Neural progenitor cell (in vitro differentiated cells): ENCODE data around the gene MAN1A1. TPM values are rescaled to one million over a fixed set of nuclear protein-coding genes. Genes with fewer than 3 reads are reported as not detected.

Experiments used
- DNase-seq: peaks from one replicate; pipeline ENCODE4 v3.0.0-alpha.2; 2016; ENCODE audit warnings: low spot score
- H2AFZ ChIP-seq: fragments of 200-600 bp; sonication (generic); replicated peaks from 2 replicates; pipeline ENCODE4 v1.6.1; 2016; ENCODE audit warnings: antibody characterized with exemption
- H3F3A ChIP-seq: fragments of 200-600 bp; sonication (generic); 2 replicates; pipeline ENCODE4 v1.6.1; 2016; ENCODE audit warnings: antibody characterized with exemption, low read depth
- H3K27ac ChIP-seq: fragments of 200-600 bp; sonication (generic); 2 replicates; pipeline ENCODE4 v1.5.1; 2016; ENCODE audit warnings: mild to moderate bottlenecking
- H3K27me3 ChIP-seq: fragments of 200-600 bp; sonication (generic); 2 replicates; pipeline ENCODE4 v1.6.1; 2016; ENCODE audit warnings: mild to moderate bottlenecking, moderate library complexity
- H3K36me3 ChIP-seq: fragments of 200-600 bp; sonication (generic); 2 replicates; pipeline ENCODE4 v1.5.1; 2016
- H3K4me1 ChIP-seq: fragments of 200-600 bp; sonication (generic); 2 replicates; pipeline ENCODE4 v1.6.1; 2016; ENCODE audit warnings: mixed run types
- H3K4me2 ChIP-seq: fragments of 200-600 bp; sonication (generic); 2 replicates; pipeline ENCODE4 v1.6.1; 2016
- H3K4me3 ChIP-seq: fragments of 200-600 bp; sonication (generic); 2 replicates; pipeline ENCODE4 v1.5.1; 2016
- H3K79me2 ChIP-seq: fragments of 200-600 bp; sonication (generic); 2 replicates; pipeline ENCODE4 v1.6.1; 2016; ENCODE audit warnings: low read depth
- H3K9ac ChIP-seq: fragments of 200-600 bp; sonication (generic); 2 replicates; pipeline ENCODE4 v1.6.1; 2016
- H3K9me3 ChIP-seq: fragments of 200-600 bp; sonication (generic); 2 replicates; pipeline ENCODE4 v1.5.1; 2016; ENCODE audit warnings: low read depth
- H4K20me1 ChIP-seq: fragments of 200-600 bp; sonication (generic); 2 replicates; pipeline ENCODE4 v1.6.1; 2016; ENCODE audit warnings: low read depth
- H3K27ac Mint-ChIP-seq: 3 replicates; pipeline ENCODE4 v1.8.0; 2021; ENCODE audit warnings: mixed read lengths
- H3K27me3 Mint-ChIP-seq: 2 replicates; pipeline ENCODE4 v1.8.0; 2022; ENCODE audit warnings: low read depth, mild to moderate bottlenecking, inconsistent platforms, moderate library complexity, mixed read lengths; ENCODE audit not compliant: insufficient read depth
- H3K36me3 Mint-ChIP-seq: 3 replicates; pipeline ENCODE4 v1.8.0; 2021; ENCODE audit warnings: mixed read lengths
- H3K4me1 Mint-ChIP-seq: 3 replicates; pipeline ENCODE4 v1.8.0; 2021; ENCODE audit warnings: mixed read lengths
- H3K4me3 Mint-ChIP-seq: 3 replicates; pipeline ENCODE4 v1.8.0; 2021; ENCODE audit warnings: mild to moderate bottlenecking, moderate library complexity, mixed read lengths
- H3K9me3 Mint-ChIP-seq: 3 replicates; pipeline ENCODE4 v1.8.0; 2020; ENCODE audit warnings: mixed read lengths
- CTCF ChIP-seq: fragments of 200-600 bp; sonication (generic); IDR thresholded peaks from 2 replicates; pipeline ENCODE4 v1.5.1; 2017; ENCODE audit warnings: antibody characterized with exemption, mild to moderate bottlenecking
- EZH2 ChIP-seq: fragments of 200-600 bp; sonication (generic); IDR thresholded peaks from 2 replicates; pipeline ENCODE4 v1.6.1; 2017; ENCODE audit warnings: antibody characterized with exemption, mild to moderate bottlenecking, moderate library complexity
- EZH2phosphoT487 ChIP-seq: fragments of 200-600 bp; sonication (generic); IDR thresholded peaks from 2 replicates; pipeline ENCODE4 v1.6.1; 2017; ENCODE audit warnings: antibody characterized with exemption
- total RNA-seq: library from RNA; depleted of rRNA; stranded (reverse); fragments of >200 nt; gene quantifications from 2 replicates; pipeline ENCODE4 v1.2.3, GENCODE V29; 2015; ENCODE audit warnings: low replicate concordance

Gene MAN1A1
- total RNA-seq, 1 donor from 2014 or later: 5.2 TPM

GRCh38 chr6:119331663-119332286 is 17.8 kb downstream of the MAN1A1 start:
- Histone ChIP-seq H3K4me2 (no peak overlapping the region), H3K79me2 (no peaks in the 10 kb centered on the region), H3K27me3 (no peaks in the 10 kb centered on the region), H3K27ac (no peak overlapping the region), H3K4me3 (no peak overlapping the region), H2AFZ (no peak overlapping the region), H4K20me1 (no peaks in the 10 kb centered on the region), H3K4me1 (no peaks in the 10 kb centered on the region), H3K9ac (no peak overlapping the region), H3F3A (no peaks in the 10 kb centered on the region), H3K36me3 (no peaks in the 10 kb centered on the region), H3K9me3 (no peaks in the 10 kb centered on the region)
- H3K36me3 Mint-ChIP-seq: no peaks in the 10 kb centered on the region
- H3K4me3 Mint-ChIP-seq: no peak overlapping the region
- H3K9me3 Mint-ChIP-seq: no peaks in the 10 kb centered on the region
- TF ChIP-seq EZH2phosphoT487 (no peak), CTCF (no peak), EZH2 (no peak)
- no peak for DNase-seq
- H3K27me3 Mint-ChIP-seq: no peaks in the 10 kb centered on the region
- H3K4me1 Mint-ChIP-seq: no peaks in the 10 kb centered on the region
- no peak overlapping the region for H3K27ac Mint-ChIP-seq

GRCh38 chr6:119330520-119331113 is 18.9 kb downstream of the MAN1A1 start:
- TF ChIP-seq CTCF (no peak), EZH2phosphoT487 (no peak), EZH2 (no peak)
- H3K4me3 ChIP-seq: no peak overlapping the region
- peaks cover 2% of the 10 kb centered on the region for H3K27me3 Mint-ChIP-seq
- no peaks in the 10 kb centered on the region for H3K9me3 ChIP-seq
- H3K9ac ChIP-seq: no peak overlapping the region
- H3K9me3 Mint-ChIP-seq: no peaks in the 10 kb centered on the region
- H3K36me3 Mint-ChIP-seq: no peaks in the 10 kb centered on the region
- peaks cover 7% of the 10 kb centered on the region for H3K4me1 Mint-ChIP-seq
- H3K4me3 Mint-ChIP-seq: no peak overlapping the region
- no peaks in the 10 kb centered on the region for H3K27me3 ChIP-seq
- no peaks in the 10 kb centered on the region for H3K79me2 ChIP-seq
- no peaks in the 10 kb centered on the region for H4K20me1 ChIP-seq
- no peaks in the 10 kb centered on the region for H3K4me1 ChIP-seq
- H3K4me2 ChIP-seq: no peak overlapping the region
- no peaks in the 10 kb centered on the region for H3K36me3 ChIP-seq
- no peak for DNase-seq
- no peak overlapping the region for H3K27ac Mint-ChIP-seq
- no peaks in the 10 kb centered on the region for H3F3A ChIP-seq
- no peak overlapping the region for H3K27ac ChIP-seq
- no peak overlapping the region for H2AFZ ChIP-seq

GRCh38 chr6:119329794-119330180 is 19.8 kb downstream of the MAN1A1 start:
- H3K79me2 ChIP-seq: no peaks in the 10 kb centered on the region
- no peak overlapping the region for H3K9ac ChIP-seq
- no peaks in the 10 kb centered on the region for H3K36me3 ChIP-seq
- H2AFZ ChIP-seq: no peak overlapping the region
- H3K4me3 ChIP-seq: no peak overlapping the region
- Mint-ChIP-seq H3K36me3 (no peaks in the 10 kb centered on the region), H3K4me3 (no peak overlapping the region), H3K27me3 (peaks cover 2% of the 10 kb centered on the region), H3K9me3 (no peaks in the 10 kb centered on the region), H3K27ac (no peak overlapping the region), H3K4me1 (peaks cover 7% of the 10 kb centered on the region)
- H3K9me3 ChIP-seq: no peaks in the 10 kb centered on the region
- H3K4me1 ChIP-seq: no peaks in the 10 kb centered on the region
- no peaks in the 10 kb centered on the region for H4K20me1 ChIP-seq
- H3F3A ChIP-seq: no peaks in the 10 kb centered on the region
- H3K4me2 ChIP-seq: no peak overlapping the region
- DNase-seq: no peak
- no peak for TF ChIP-seq EZH2
- TF ChIP-seq EZH2phosphoT487: no peak
- no peak for TF ChIP-seq CTCF
- no peaks in the 10 kb centered on the region for H3K27me3 ChIP-seq
- H3K27ac ChIP-seq: no peak overlapping the region
